H9 (cell line): ENCODE measurements around the gene TP73. TPM values are rescaled to one million over a fixed set of nuclear protein-coding genes. Genes with fewer than 3 reads are reported as not detected.

ENCODE experiments used
- DNase-seq: peaks from one replicate; pipeline ENCODE4 v3.0.0-alpha.2; 2017
- H2AFZ ChIP-seq: one replicate; pipeline ENCODE4 v1.6.1; 2013; ENCODE audit warnings: mild to moderate bottlenecking, low read length, control low read depth, moderate library complexity
- H2AK5ac ChIP-seq: 2 replicates; pipeline ENCODE4 v1.6.1; 2013; ENCODE audit warnings: low read length, control low read depth, mixed read lengths; ENCODE audit not compliant: insufficient read length
- H2BK120ac ChIP-seq: one replicate; pipeline ENCODE4 v1.6.1; 2013; ENCODE audit warnings: low read depth, mild to moderate bottlenecking, low read length, control low read depth, inconsistent platforms; ENCODE audit not compliant: poor library complexity, severe bottlenecking
- H2BK12ac ChIP-seq: 2 replicates; pipeline ENCODE4 v1.6.1; 2013; ENCODE audit warnings: low read length, control low read depth, mixed read lengths, low read depth; ENCODE audit not compliant: insufficient read length
- H2BK15ac ChIP-seq: 2 replicates; pipeline ENCODE4 v1.6.1; 2013; ENCODE audit warnings: low read depth, low read length, control low read depth
- H2BK20ac ChIP-seq: one replicate; pipeline ENCODE4 v1.6.1; 2013; ENCODE audit warnings: low read depth, mild to moderate bottlenecking, low read length, control low read depth, inconsistent platforms; ENCODE audit not compliant: poor library complexity, severe bottlenecking
- H2BK5ac ChIP-seq: 2 replicates; pipeline ENCODE4 v1.6.1; 2013; ENCODE audit warnings: low read length, control low read depth, mixed read lengths; ENCODE audit not compliant: insufficient read length
- H3K14ac ChIP-seq: 2 replicates; pipeline ENCODE4 v1.6.1; 2013; ENCODE audit warnings: low read length, control low read depth; ENCODE audit not compliant: insufficient read depth
- H3K18ac ChIP-seq: 2 replicates; pipeline ENCODE4 v1.6.1; 2013; ENCODE audit warnings: low read depth, mild to moderate bottlenecking, mixed read lengths, low read length, control low read depth; ENCODE audit not compliant: insufficient read length
- H3K23ac ChIP-seq: 2 replicates; pipeline ENCODE4 v1.6.1; 2013; ENCODE audit warnings: low read length, control low read depth, mixed read lengths, low read depth; ENCODE audit not compliant: insufficient read length
- H3K23me2 ChIP-seq: 2 replicates; pipeline ENCODE4 v1.6.1; 2013; ENCODE audit warnings: low read depth, mild to moderate bottlenecking, mixed read lengths, low read length, control low read depth; ENCODE audit not compliant: insufficient read length, poor library complexity, severe bottlenecking
- H3K27ac ChIP-seq: 2 replicates; pipeline ENCODE4 v1.5.1; 2013; ENCODE audit warnings: low read length, control low read depth, mixed read lengths, low read depth; ENCODE audit not compliant: insufficient read length
- H3K27me3 ChIP-seq: 2 replicates; pipeline ENCODE4 v1.6.1; 2013; ENCODE audit warnings: low read length, control low read depth, inconsistent platforms; ENCODE audit not compliant: insufficient read depth
- H3K4ac ChIP-seq: 2 replicates; pipeline ENCODE4 v1.6.1; 2013; ENCODE audit warnings: low read depth, mild to moderate bottlenecking, control low read depth, inconsistent platforms, low read length, moderate library complexity
- H3K4me1 ChIP-seq: 2 replicates; pipeline ENCODE4 v1.6.1; 2013; ENCODE audit warnings: low read length, control low read depth, inconsistent platforms; ENCODE audit not compliant: insufficient read depth
- H3K4me2 ChIP-seq: 2 replicates; pipeline ENCODE4 v1.6.1; 2013; ENCODE audit warnings: low read length, control low read depth, mixed read lengths; ENCODE audit not compliant: insufficient read length, insufficient read depth
- H3K56ac ChIP-seq: 2 replicates; pipeline ENCODE4 v1.6.1; 2013; ENCODE audit warnings: low read depth, mild to moderate bottlenecking, mixed read lengths, low read length, control low read depth; ENCODE audit not compliant: insufficient read length
- H3K79me1 ChIP-seq: 2 replicates; pipeline ENCODE4 v1.6.1; 2013; ENCODE audit warnings: low read depth, mild to moderate bottlenecking, moderate library complexity, low read length, control low read depth, inconsistent platforms; ENCODE audit not compliant: insufficient read depth, poor library complexity, severe bottlenecking
- H3K79me2 ChIP-seq: 2 replicates; pipeline ENCODE4 v1.6.1; 2013; ENCODE audit warnings: low read length, control low read depth, inconsistent platforms; ENCODE audit not compliant: insufficient read depth
- H3K9ac ChIP-seq: 2 replicates; pipeline ENCODE4 v1.6.1; 2013; ENCODE audit warnings: low read length, control low read depth, mixed read lengths; ENCODE audit not compliant: insufficient read length; ENCODE audit errors: extremely low read depth
- H3K9me3 ChIP-seq: one replicate; pipeline ENCODE4 v1.6.1; 2013; ENCODE audit warnings: low read depth, low read length, inconsistent platforms; ENCODE audit not compliant: control insufficient read depth
- H3T11ph ChIP-seq: one replicate; pipeline ENCODE4 v1.6.1; 2013; ENCODE audit warnings: mild to moderate bottlenecking, low read length, control low read depth, inconsistent platforms
- H4K20me1 ChIP-seq: one replicate; pipeline ENCODE4 v1.6.1; 2013; ENCODE audit not compliant: control insufficient read depth, insufficient read length, insufficient read depth
- H4K5ac ChIP-seq: 2 replicates; pipeline ENCODE4 v1.6.1; 2013; ENCODE audit warnings: low read depth, mild to moderate bottlenecking, mixed read lengths, low read length, control low read depth; ENCODE audit not compliant: insufficient read length
- H4K8ac ChIP-seq: replicated peaks from 2 replicates; pipeline ENCODE4 v1.6.1; 2013; ENCODE audit warnings: low read length, control low read depth, mixed read lengths, low read depth; ENCODE audit not compliant: insufficient read length
- H4K91ac ChIP-seq: 2 replicates; pipeline ENCODE4 v1.6.1; 2013; ENCODE audit warnings: low read depth, mild to moderate bottlenecking, moderate library complexity, mixed read lengths, low read length, control low read depth; ENCODE audit not compliant: insufficient read length
- H3K27ac Mint-ChIP-seq, 3 experiments: 2 replicates in 2 of 3; 3 replicates in 1 of 3; pipeline ENCODE4 v1.8.0; 2020 to 2021; ENCODE audit warnings: mixed read lengths in 3 of 3, mild to moderate bottlenecking in 1 of 3, moderate library complexity in 1 of 3
- H3K27me3 Mint-ChIP-seq: 2 replicates; pipeline ENCODE4 v1.8.0; 2021; ENCODE audit warnings: low read depth, mild to moderate bottlenecking, moderate library complexity, mixed read lengths
- H3K36me3 Mint-ChIP-seq, 3 experiments: 2 replicates in 2 of 3; 3 replicates in 1 of 3; pipeline ENCODE4 v1.8.0; 2020 to 2021; ENCODE audit warnings: low read depth in 3 of 3, mixed read lengths in 3 of 3; ENCODE audit not compliant: insufficient read depth in 1 of 3
- H3K4me1 Mint-ChIP-seq, 2 experiments: 2 replicates each; pipeline ENCODE4 v1.8.0; 2020; ENCODE audit warnings: mixed read lengths in 2 of 2
- H3K4me3 Mint-ChIP-seq, 2 experiments: 2 replicates in 1 of 2; 3 replicates in 1 of 2; pipeline ENCODE4 v1.8.0; 2020 to 2021; ENCODE audit warnings: mild to moderate bottlenecking in 2 of 2, mixed read lengths in 2 of 2, moderate library complexity in 1 of 2
- H3K9me3 Mint-ChIP-seq, 2 experiments: 2 replicates in 1 of 2; 3 replicates in 1 of 2; pipeline ENCODE4 v1.8.0; 2020; ENCODE audit warnings: mild to moderate bottlenecking in 2 of 2, mixed read lengths in 2 of 2, moderate library complexity in 1 of 2
- CTCF ChIP-seq: fragments of 200-600 bp; sonication (generic); conservative IDR thresholded peaks from 3 replicates; pipeline ENCODE4 v1.8.0; 2021; ENCODE audit warnings: antibody characterized with exemption, mild to moderate bottlenecking
- WGBS: extraction: QIAGEN DNeasy Blood & Tissue Kit; methylation state at CpG from one replicate; pipeline ENCODE4 v1.1.7; 2013; ENCODE audit warnings: missing lambda C conversion rate, low lambda C conversion rate, mixed read lengths; ENCODE audit not compliant: insufficient read length; ENCODE audit errors: extremely low coverage; 5-methylcytosine and 5-hydroxymethylcytosine counted together
- total RNA-seq: library from RNA; stranded (reverse); gene quantifications from 2 replicates; pipeline ENCODE4 v1.2.1, GENCODE V29; 2021

The TP73 gene
- total RNA-seq, 1 experiment from 2014 or later, result 4.7 TPM

GRCh38 chr1:3644273-3644672 is 8.0 kb upstream of the TP73 start:
- Histone ChIP-seq H3K4ac (no peak overlapping the region), H3K27me3 (no peaks in the 10 kb centered on the region), H2BK12ac (no peak overlapping the region), H4K8ac (no peak overlapping the region), H3K79me2 (peaks cover 3% of the 10 kb centered on the region; the same call in 1 of the 2 replicates), H3K14ac (no peak overlapping the region), H3K56ac (no peak overlapping the region), H2BK20ac (no peak overlapping the region), H4K91ac (no peak overlapping the region), H2BK15ac (no peak overlapping the region), H3K4me2 (no peak overlapping the region), H3K9ac (no peak overlapping the region), H3K23ac (no peak overlapping the region), H2BK120ac (no peak overlapping the region), H3K23me2 (peaks cover 4% of the 10 kb centered on the region), H4K20me1 (no peaks in the 10 kb centered on the region), H3K27ac (no peak overlapping the region), H3K4me1 (no peaks in the 10 kb centered on the region), H3K9me3 (no peaks in the 10 kb centered on the region), H3K18ac (no peak overlapping the region), H3K79me1 (no peaks in the 10 kb centered on the region), H3T11ph (no peak overlapping the region), H2BK5ac (no peak overlapping the region), H4K5ac (no peak overlapping the region), H2AFZ (no peak overlapping the region), H2AK5ac (no peak overlapping the region)
- no peak for DNase-seq
- H3K4me3 Mint-ChIP-seq, result no peak overlapping the region
- peaks cover 0 to 43% (median 16%) of the 10 kb centered on the region in 3 experiments; a peak in 6 of 7 replicates for H3K36me3 Mint-ChIP-seq
- H3K4me1 Mint-ChIP-seq, result peaks cover 3 to 9% of the 10 kb centered on the region in 2 experiments; a peak in 3 of 4 replicates
- H3K27ac Mint-ChIP-seq, result no peak overlapping the region
- no peaks in the 10 kb centered on the region for H3K27me3 Mint-ChIP-seq
- no CpG with 5 or more reads among the region's 25 CpGs for WGBS
- no peaks in the 10 kb centered on the region for H3K9me3 Mint-ChIP-seq
- TF ChIP-seq CTCF, result no peak
